GM10266 (cell line): ENCODE measurements around the gene ERICH3.

Source experiments
- DNase-seq: peaks from one replicate; pipeline ENCODE4 v3.0.0; 2012; ENCODE audit errors: extremely low spot score
- CTCF ChIP-seq: IDR thresholded peaks from 2 replicates; pipeline ENCODE4 v1.5.1; 2012; ENCODE audit warnings: mild to moderate bottlenecking, low read depth; ENCODE audit not compliant: control insufficient read depth, insufficient read depth; ENCODE audit errors: missing control alignments

ERICH3 gene

DNA sequence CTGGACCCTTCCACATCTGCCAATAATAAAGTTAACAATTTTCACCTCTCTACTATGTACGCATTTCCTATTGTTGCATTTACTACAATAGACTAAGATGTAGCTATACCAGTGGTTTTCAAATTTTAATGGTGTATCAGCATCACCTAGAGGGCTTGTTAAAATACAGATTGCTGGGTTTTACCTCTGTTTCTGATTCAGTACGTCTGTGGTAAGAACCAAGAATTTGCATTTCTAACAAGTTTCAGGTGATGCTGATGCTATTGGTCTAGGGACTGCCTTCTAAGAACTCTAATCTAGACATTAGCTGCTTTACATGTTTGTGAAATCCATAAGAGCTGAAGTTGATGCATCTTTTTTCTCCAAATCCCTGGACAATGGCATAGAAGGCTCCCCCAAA is 59.7 kb downstream of the ERICH3 start:
- TF ChIP-seq CTCF, result no peak
- no peak for DNase-seq

DNA sequence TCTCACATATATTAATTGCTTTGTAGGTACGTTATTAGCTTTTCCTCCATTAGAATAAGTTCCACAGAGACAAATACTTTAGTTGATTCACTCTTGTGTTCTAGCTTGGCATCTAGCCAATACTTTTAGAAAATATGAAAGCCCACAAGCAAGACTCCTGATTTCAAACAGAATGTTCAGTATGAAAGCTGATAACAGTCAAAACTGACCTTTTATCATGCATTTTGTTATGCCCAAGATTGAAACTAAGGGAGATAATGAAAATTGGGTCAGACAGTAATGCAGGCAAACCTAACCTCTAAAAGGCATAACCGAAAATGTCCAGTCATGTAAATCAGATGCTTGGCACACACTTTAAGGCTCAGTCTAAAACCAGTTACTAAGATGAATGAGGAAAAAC is 61.7 kb downstream of the ERICH3 start:
- no peak for DNase-seq
- no peak for TF ChIP-seq CTCF

- DNase-seq, result no peak
- no peak for TF ChIP-seq CTCF
Observed at GRCh38 chr1:74610961-74611360, 62.6 kb downstream of the ERICH3 start.

DNA sequence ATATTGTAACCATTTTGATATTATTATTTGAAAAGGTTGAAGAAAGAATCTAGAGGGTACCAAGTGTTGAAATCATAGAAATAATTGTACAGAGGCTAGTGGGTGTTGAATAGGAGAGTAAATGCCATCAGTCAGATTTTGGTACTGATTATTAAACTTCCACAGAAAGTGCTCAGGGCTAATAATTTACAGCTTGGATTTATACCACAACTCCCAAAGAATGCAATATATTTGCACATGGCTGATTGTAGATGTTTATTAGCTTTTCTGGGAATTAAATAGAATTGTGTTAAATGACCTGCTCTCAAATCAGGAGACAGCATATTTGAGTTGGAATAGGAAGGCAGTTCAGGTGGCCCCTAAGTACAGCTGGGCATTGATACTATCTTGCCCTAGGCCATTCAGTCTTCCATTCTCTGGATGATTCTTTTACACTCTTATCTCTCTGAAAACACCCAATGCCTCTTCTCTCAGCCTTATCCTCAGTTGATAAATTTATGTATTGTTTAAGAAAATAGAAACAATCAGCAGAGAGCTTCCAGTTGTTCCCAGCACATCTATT is 63.7 kb downstream of the ERICH3 start:
- no peak for TF ChIP-seq CTCF
- DNase-seq, result no peak

GRCh38 chr1:74596717-74597116 is 76.9 kb downstream of the ERICH3 start:
- TF ChIP-seq CTCF, result no peak
- DNase-seq, result no peak

DNA sequence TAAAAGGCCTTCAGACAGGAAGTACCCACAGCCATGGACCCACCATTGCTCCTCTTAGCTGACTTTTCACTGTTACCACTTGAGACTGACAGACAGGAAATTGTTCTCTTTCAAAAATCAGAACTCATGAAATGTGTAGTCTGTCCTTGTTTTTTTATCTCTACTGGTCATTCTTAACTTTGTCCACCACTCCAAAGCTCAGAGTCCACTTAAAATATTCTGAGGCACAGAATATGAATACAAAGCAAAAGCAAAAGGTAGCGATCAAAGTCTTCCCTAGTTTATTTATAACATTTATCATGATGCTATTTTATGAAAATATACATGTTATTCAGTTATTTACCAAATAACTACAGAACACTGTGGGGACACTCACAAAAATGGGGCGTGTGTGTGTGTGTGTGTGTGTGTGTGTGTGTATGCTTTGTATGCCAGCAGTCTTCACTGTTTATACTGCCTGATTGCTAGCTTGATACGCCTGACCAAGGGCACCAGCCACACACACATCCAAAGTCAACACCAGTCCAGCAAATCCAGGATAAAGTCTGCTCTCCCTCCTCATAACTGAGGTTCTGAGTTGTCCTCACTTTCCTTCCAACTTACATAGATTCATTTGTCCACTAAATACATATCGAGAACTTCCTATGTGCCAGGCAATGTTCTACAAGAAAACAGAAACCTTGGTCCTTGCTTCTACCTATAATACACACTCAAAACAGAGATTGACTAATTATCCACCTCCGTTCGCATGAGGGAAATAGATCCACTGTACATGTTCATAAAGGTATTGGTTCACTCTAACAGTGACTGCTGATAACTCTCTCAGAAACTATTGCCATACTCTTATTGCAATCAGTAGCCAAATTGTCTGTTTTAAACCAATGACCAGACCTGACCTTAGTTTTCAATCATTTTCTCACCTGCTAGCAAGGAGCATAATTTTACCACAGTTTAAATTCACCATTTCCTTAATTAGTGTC is 79.4 kb downstream of the ERICH3 start:
- DNase-seq, result no peak
- TF ChIP-seq CTCF, result no peak
